ENCODE measurements around the gene RARG.

GRCh38 chr12:53231671-53231920 lies 413 bp downstream of the RARG start:
- TF ChIP-seq CTCF (optimal IDR thresholded peaks at IDR 0.05 in 1 of 3, IDR thresholded peaks at IDR 0.05 in 1 of 3, conservative IDR thresholded peaks at IDR 0.05 in 1 of 3; ENCODE audit: extremely low read depth in 1 of 3, insufficient read depth in 2 of 3, low read length in 3 of 3) (no peak), EZH2 (IDR thresholded peaks at IDR 0.05; ENCODE audit: low read length) (no peak)
